HEK293 (cell line): ENCODE data around the gene DIP2A.
A peak's percentile ranks its signal among the peaks of the same experiment; 100 is the strongest.
"Not testable (repeated sequence)": the region's sequence is repeated elsewhere in the genome, so short reads cannot be mapped to it uniquely, and the experiment has no call there.

Experiments
- CTCF ChIA-PET: fragments of 350-600 bp; formaldehyde crosslinking; extraction: SDS; loops from one replicate; lab custom pipeline; 2021; ENCODE audit warnings: antibody characterized with exemption; lab: Yijun Ruan, JAX
- POLR2A ChIA-PET: fragments of 300-600 bp; formaldehyde crosslinking; extraction: SDS; loops from one replicate; lab custom pipeline; 2020; ENCODE audit warnings: antibody characterized with exemption, inconsistent platforms; lab: Yijun Ruan, JAX
- H3K27ac ChIP-seq: fragments of 200-500 bp; sonication (Bioruptor generic); 2 replicates; pipeline ENCODE4 v1.5.1; 2014; ENCODE audit warnings: low read depth, low read length, control low read depth, inconsistent platforms; ENCODE audit errors: extremely low read depth
- H3K36me3 ChIP-seq, 2 experiments: fragments of 200-500 bp in 1 of 2; sonication (Bioruptor generic) in 1 of 2; 1 replicate in 1 of 2; 2 replicates in 1 of 2; pipeline ENCODE4 v1.5.1; 2014 to 2017; ENCODE audit warnings: inconsistent platforms in 2 of 2, low read length in 2 of 2; ENCODE audit not compliant: control insufficient read depth in 2 of 2, insufficient read depth in 1 of 2
- H3K4me1 ChIP-seq: fragments of 200-500 bp; sonication (Bioruptor generic); 2 replicates; pipeline ENCODE4 v1.5.1; 2014; ENCODE audit warnings: mild to moderate bottlenecking, low read length, inconsistent platforms; ENCODE audit not compliant: control insufficient read depth, insufficient read depth
- H3K4me3 ChIP-seq: 2 replicates; pipeline ENCODE4 v1.5.1; 2011; ENCODE audit warnings: low read depth, mild to moderate bottlenecking, control low read depth, low read length, moderate library complexity
- H3K9me3 ChIP-seq: fragments of 200-500 bp; sonication (Bioruptor generic); 2 replicates; pipeline ENCODE4 v1.5.1; 2014; ENCODE audit warnings: low read depth, low read length, inconsistent platforms; ENCODE audit not compliant: control insufficient read depth, insufficient read depth
- BCL11B ChIP-seq: fragments of 450-650 bp; formaldehyde crosslinking; IDR thresholded peaks from 2 replicates; pipeline ENCODE4 v1.5.1; 2016; ENCODE audit warnings: low read depth, missing biosample characterization, missing genetic modification characterization
- HOXD13 ChIP-seq: sonication (generic); formaldehyde crosslinking; IDR thresholded peaks from 2 replicates; pipeline ENCODE4 v1.8.0; 2022; ENCODE audit warnings: missing genetic modification reagents, borderline replicate concordance
- PATZ1 ChIP-seq: fragments of 450-650 bp; formaldehyde crosslinking; IDR thresholded peaks from 2 replicates; pipeline ENCODE4 v1.5.1; 2016; ENCODE audit warnings: missing biosample characterization, missing genetic modification characterization
- ZBTB17 ChIP-seq: fragments of 450-650 bp; formaldehyde crosslinking; IDR thresholded peaks from 2 replicates; pipeline ENCODE4 v1.5.1; 2016; ENCODE audit warnings: missing biosample characterization, missing genetic modification characterization
- ZEB2 ChIP-seq: fragments of 450-650 bp; formaldehyde crosslinking; IDR thresholded peaks from 2 replicates; pipeline ENCODE4 v1.5.1; 2016; ENCODE audit warnings: missing biosample characterization, missing genetic modification characterization
- ZFP37 ChIP-seq: fragments of 450-650 bp; formaldehyde crosslinking; IDR thresholded peaks from 2 replicates; pipeline ENCODE4 v1.5.1; 2016; ENCODE audit warnings: missing biosample characterization, missing genetic modification characterization
- ZIC2 ChIP-seq: fragments of 450-650 bp; formaldehyde crosslinking; IDR thresholded peaks from 2 replicates; pipeline ENCODE4 v1.5.1; 2016; ENCODE audit warnings: missing biosample characterization, missing genetic modification characterization
- ZNF16 ChIP-seq: fragments of 450-650 bp; formaldehyde crosslinking; IDR thresholded peaks from 2 replicates; pipeline ENCODE4 v1.5.1; 2016; ENCODE audit warnings: low read depth, missing biosample characterization, missing genetic modification characterization
- ZNF174 ChIP-seq: fragments of 450-650 bp; formaldehyde crosslinking; IDR thresholded peaks from 2 replicates; pipeline ENCODE4 v1.5.0; 2017; ENCODE audit warnings: missing biosample characterization, mild to moderate bottlenecking, missing genetic modification characterization
- ZNF24 ChIP-seq: fragments of 450-650 bp; formaldehyde crosslinking; IDR thresholded peaks from 2 replicates; pipeline ENCODE4 v1.5.1; 2016; ENCODE audit warnings: missing biosample characterization, missing genetic modification characterization
- ZNF302 ChIP-seq: fragments of 450-650 bp; formaldehyde crosslinking; IDR thresholded peaks from 2 replicates; pipeline ENCODE4 v1.5.1; 2016; ENCODE audit warnings: missing biosample characterization, missing genetic modification characterization, low read depth
- ZNF623 ChIP-seq: fragments of 450-650 bp; formaldehyde crosslinking; IDR thresholded peaks from 2 replicates; pipeline ENCODE4 v1.5.1; 2016; ENCODE audit warnings: missing biosample characterization, missing genetic modification characterization
- ZNF639 ChIP-seq: fragments of 450-650 bp; formaldehyde crosslinking; IDR thresholded peaks from 2 replicates; pipeline ENCODE4 v1.5.1; 2016; ENCODE audit warnings: missing biosample characterization, missing genetic modification characterization
- ZNF670 ChIP-seq: fragments of 450-650 bp; formaldehyde crosslinking; IDR thresholded peaks from 2 replicates; pipeline ENCODE4 v1.5.1; 2016; ENCODE audit warnings: missing biosample characterization, missing genetic modification characterization, low read depth
- ZNF777 ChIP-seq: fragments of 450-650 bp; formaldehyde crosslinking; IDR thresholded peaks from 2 replicates; pipeline ENCODE4 v1.5.1; 2017; ENCODE audit warnings: missing biosample characterization, missing genetic modification characterization, borderline replicate concordance
- TF ChIP-seq, protein P1 (sequence below): fragments of 450-650 bp; formaldehyde crosslinking; IDR thresholded peaks from 2 replicates; pipeline ENCODE4 v1.5.1; 2016; ENCODE audit warnings: missing biosample characterization, missing genetic modification characterization, low read depth
- TF ChIP-seq, protein P2 (sequence below): fragments of 450-650 bp; formaldehyde crosslinking; IDR thresholded peaks from 2 replicates; pipeline ENCODE4 v1.5.0; 2017; ENCODE audit warnings: missing biosample characterization, missing genetic modification characterization, borderline replicate concordance

The DIP2A gene

DNA sequence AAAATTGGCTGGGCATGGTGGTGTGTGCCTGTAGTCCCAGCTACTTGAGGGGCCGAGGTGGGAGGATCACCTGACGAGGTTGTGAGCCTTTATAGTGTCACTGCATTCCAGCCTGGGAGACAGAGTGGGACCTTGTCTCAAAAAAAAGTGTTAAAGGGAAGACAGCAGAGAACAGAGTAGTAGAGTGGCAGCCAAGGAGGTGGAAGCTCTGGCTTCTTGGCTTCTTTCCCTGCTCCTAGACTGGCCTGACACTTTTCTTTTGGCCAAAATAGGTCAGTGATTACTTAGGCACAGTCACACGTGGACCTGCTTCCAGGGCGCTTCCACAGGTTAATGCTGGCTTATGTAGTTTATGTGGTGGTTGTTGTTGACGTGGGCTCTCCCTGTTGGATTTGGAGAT, 3.2 kb downstream of the DIP2A start (continued):
- TF ChIP-seq, protein P1, sequence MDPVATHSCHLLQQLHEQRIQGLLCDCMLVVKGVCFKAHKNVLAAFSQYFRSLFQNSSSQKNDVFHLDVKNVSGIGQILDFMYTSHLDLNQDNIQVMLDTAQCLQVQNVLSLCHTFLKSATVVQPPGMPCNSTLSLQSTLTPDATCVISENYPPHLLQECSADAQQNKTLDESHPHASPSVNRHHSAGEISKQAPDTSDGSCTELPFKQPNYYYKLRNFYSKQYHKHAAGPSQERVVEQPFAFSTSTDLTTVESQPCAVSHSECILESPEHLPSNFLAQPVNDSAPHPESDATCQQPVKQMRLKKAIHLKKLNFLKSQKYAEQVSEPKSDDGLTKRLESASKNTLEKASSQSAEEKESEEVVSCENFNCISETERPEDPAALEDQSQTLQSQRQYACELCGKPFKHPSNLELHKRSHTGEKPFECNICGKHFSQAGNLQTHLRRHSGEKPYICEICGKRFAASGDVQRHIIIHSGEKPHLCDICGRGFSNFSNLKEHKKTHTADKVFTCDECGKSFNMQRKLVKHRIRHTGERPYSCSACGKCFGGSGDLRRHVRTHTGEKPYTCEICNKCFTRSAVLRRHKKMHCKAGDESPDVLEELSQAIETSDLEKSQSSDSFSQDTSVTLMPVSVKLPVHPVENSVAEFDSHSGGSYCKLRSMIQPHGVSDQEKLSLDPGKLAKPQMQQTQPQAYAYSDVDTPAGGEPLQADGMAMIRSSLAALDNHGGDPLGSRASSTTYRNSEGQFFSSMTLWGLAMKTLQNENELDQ (tag by site-specific recombination) = no peak
- TF ChIP-seq PATZ1 (tag by site-specific recombination) = no peak
- TF ChIP-seq ZNF777 (tag by site-specific recombination) = no peak
- peak; percentile 97 for TF ChIP-seq ZBTB17 (tag by site-specific recombination)
- TF ChIP-seq ZNF174 (tag by site-specific recombination) = no peak
- no peak for TF ChIP-seq ZEB2 (tag by site-specific recombination)

DNA sequence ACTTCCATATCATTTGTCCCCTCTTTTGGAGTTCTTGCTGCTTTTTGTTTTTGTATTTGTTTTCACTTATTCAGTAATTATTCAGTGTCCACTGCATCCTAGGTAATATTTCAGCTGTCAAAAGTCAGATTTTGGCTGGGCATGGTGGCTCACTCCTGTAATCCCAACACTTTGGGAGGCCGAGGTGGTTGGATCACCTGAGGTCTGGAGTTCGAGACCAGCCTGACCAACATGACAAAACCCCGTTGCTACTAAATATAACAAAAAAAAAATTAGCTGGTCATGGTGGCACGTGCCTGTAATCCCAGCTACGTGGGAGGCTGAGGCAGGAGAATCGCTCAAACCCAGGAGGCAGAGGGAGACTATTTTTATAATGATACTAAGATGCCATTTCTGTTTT, 6.5 kb downstream of the DIP2A start:
- POLR2A ChIA-PET = interaction anchor here (0.7 kb wide), 1 partner anchor 17 kb away, joined by 4 read pairs; no protein-coding TSS in a partner anchor
- H3K9me3 ChIP-seq, H3K4me1 ChIP-seq, H3K4me3 ChIP-seq, H3K27ac ChIP-seq, CTCF ChIA-PET: not testable (repeated sequence)
- H3K36me3 ChIP-seq = peaks cover 8 to 11% of the 10 kb centered on the region in 2 experiments; a peak in 2 of 3 replicates

DNA sequence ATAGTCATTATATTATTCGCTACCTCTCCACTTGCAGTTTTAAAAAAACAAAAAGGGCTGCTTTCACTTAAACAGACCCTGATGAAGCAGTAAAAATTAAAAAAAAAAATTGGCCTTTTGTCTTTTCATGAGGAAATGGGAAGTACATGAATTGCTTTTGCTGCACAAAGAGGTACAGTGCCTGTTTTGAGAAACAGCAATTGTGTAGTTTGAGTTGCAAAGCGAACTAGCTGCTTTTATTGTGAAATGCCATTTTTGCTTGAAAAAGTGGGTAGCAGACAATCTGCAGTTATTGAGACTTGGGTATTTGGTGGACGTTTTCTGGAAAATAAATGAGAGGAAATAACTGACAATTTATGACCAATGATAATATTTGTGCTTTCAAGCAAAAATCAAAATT, 7.0 kb downstream of the DIP2A start:
- no peak overlapping the region for H3K4me3 ChIP-seq
- peaks cover 8 to 11% of the 10 kb centered on the region in 2 experiments; a peak in 2 of 3 replicates for H3K36me3 ChIP-seq
- CTCF ChIA-PET = interaction anchor here (0.6 to 0.7 kb wide), 2 partner anchors 94 to 178 kb away, joined by 3 read pairs; no protein-coding TSS in a partner anchor
- no peaks in the 10 kb centered on the region for H3K9me3 ChIP-seq
- TF ChIP-seq ZNF16 (tag by site-specific recombination) (no peak), ZNF670 (tag by site-specific recombination) (no peak), BCL11B (tag by site-specific recombination) (no peak), ZNF623 (no peak), ZNF639 (tag by site-specific recombination) (no peak), ZFP37 (tag by site-specific recombination) (no peak), ZNF24 (tag by site-specific recombination) (no peak), ZNF302 (tag by site-specific recombination) (no peak), HOXD13 (CRISPR knock-in tag) (no peak), ZIC2 (no peak)
- TF ChIP-seq, protein P2, sequence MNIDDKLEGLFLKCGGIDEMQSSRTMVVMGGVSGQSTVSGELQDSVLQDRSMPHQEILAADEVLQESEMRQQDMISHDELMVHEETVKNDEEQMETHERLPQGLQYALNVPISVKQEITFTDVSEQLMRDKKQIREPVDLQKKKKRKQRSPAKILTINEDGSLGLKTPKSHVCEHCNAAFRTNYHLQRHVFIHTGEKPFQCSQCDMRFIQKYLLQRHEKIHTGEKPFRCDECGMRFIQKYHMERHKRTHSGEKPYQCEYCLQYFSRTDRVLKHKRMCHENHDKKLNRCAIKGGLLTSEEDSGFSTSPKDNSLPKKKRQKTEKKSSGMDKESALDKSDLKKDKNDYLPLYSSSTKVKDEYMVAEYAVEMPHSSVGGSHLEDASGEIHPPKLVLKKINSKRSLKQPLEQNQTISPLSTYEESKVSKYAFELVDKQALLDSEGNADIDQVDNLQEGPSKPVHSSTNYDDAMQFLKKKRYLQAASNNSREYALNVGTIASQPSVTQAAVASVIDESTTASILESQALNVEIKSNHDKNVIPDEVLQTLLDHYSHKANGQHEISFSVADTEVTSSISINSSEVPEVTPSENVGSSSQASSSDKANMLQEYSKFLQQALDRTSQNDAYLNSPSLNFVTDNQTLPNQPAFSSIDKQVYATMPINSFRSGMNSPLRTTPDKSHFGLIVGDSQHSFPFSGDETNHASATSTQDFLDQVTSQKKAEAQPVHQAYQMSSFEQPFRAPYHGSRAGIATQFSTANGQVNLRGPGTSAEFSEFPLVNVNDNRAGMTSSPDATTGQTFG (tag by site-specific recombination) = no peak
- H3K4me1 ChIP-seq = no peaks in the 10 kb centered on the region; the same call in 1 of the 2 replicates
- POLR2A ChIA-PET = interaction anchor here (0.7 kb wide), 1 partner anchor 17 kb away, joined by 4 read pairs; no protein-coding TSS in a partner anchor
- H3K27ac ChIP-seq = no peak overlapping the region
